ENCODE results near the gene KAT8.

Gene KAT8

GRCh38 chr16:31110106-31111034 lies 7.1 kb upstream of the KAT8 start:
- H3K36me3 ChIP-seq = peaks cover 37% of the 10 kb centered on the region
- H3K9me3 ChIP-seq = no peaks in the 10 kb centered on the region
- H3K4me3 ChIP-seq (ENCODE audit: low read depth in 1 of 2, low read length in 1 of 2) = no peak overlapping the region
- H3K27me3 ChIP-seq = no peaks in the 10 kb centered on the region
- peak overlapping the region; percentile 93 for H3K27ac ChIP-seq
- no peak for TF ChIP-seq CTCF (IDR thresholded peaks at IDR 0.05)
- peaks cover 42 to 52% of the 10 kb centered on the region in 2 experiments for H3K4me1 ChIP-seq (ENCODE audit: control insufficient read depth in 1 of 2, insufficient read depth in 1 of 2, low read depth in 1 of 2, low read length in 1 of 2)

- Histone ChIP-seq H3K27ac (peak overlapping the region; percentile 93), H3K27me3 (no peaks in the 10 kb centered on the region), H3K36me3 (peaks cover 37% of the 10 kb centered on the region), H3K4me1 (ENCODE audit: control insufficient read depth in 1 of 2, insufficient read depth in 1 of 2, low read depth in 1 of 2, low read length in 1 of 2) (peaks cover 45 to 55% of the 10 kb centered on the region in 2 experiments), H3K9me3 (no peaks in the 10 kb centered on the region), H3K4me3 (ENCODE audit: low read depth in 1 of 2, low read length in 1 of 2) (no peak overlapping the region)
- no peak for TF ChIP-seq CTCF (IDR thresholded peaks at IDR 0.05)
Observed at GRCh38 chr16:31111881-31112466, 5.5 kb upstream of the KAT8 start.

- peaks cover 45 to 57% of the 10 kb centered on the region in 2 experiments for H3K4me1 ChIP-seq (ENCODE audit: control insufficient read depth in 1 of 2, insufficient read depth in 1 of 2, low read depth in 1 of 2, low read length in 1 of 2)
- H3K27ac ChIP-seq = peak overlapping the region; percentile 93
- no peaks in the 10 kb centered on the region for H3K9me3 ChIP-seq
- no peak for TF ChIP-seq CTCF (IDR thresholded peaks at IDR 0.05)
- peaks cover 37% of the 10 kb centered on the region for H3K36me3 ChIP-seq
- no peaks in the 10 kb centered on the region for H3K27me3 ChIP-seq
- peak overlapping the region in 1 of 2 experiments; percentile 43 for H3K4me3 ChIP-seq (ENCODE audit: low read depth in 1 of 2, low read length in 1 of 2)
Observed at GRCh38 chr16:31112711-31113110, 4.8 kb upstream of the KAT8 start.

- Histone ChIP-seq H3K27ac (peak overlapping the region; percentile 93), H3K4me1 (ENCODE audit: control insufficient read depth in 1 of 2, insufficient read depth in 1 of 2, low read depth in 1 of 2, low read length in 1 of 2) (peaks cover 46 to 57% of the 10 kb centered on the region in 2 experiments), H3K36me3 (peaks cover 37% of the 10 kb centered on the region)
Observed at GRCh38 chr16:31113121-31114120, 4.0 kb upstream of the KAT8 start.

More at GRCh38 chr16:31113121-31114120, 4.0 kb upstream of the KAT8 start:
- H3K4me3 ChIP-seq (ENCODE audit: low read depth in 1 of 2, low read length in 1 of 2) = peak overlapping the region; percentile 1 to 43
- no peaks in the 10 kb centered on the region for H3K9me3 ChIP-seq
- TF ChIP-seq CTCF (IDR thresholded peaks at IDR 0.05) = no peak
- no peaks in the 10 kb centered on the region for H3K27me3 ChIP-seq
